HepG2 (cell line): ENCODE data around the gene PPDPF. TPM values are rescaled to one million over a fixed set of nuclear protein-coding genes. Genes with fewer than 3 reads are reported as not detected.

ENCODE experiments used
- ATAC-seq: fragments of 200-7000 bp; cut with Tn5 transposase; 3 replicates; pipeline ENCODE4 v1.9.1; 2020; ENCODE audit warnings: mild to moderate bottlenecking, moderate library complexity
- BruUV-seq: library from RNA; stranded (reverse); fragments of 400-500 nt; replicated peaks from 2 replicates; lab custom pipeline; 2021; lab: Mats Ljungman, UMichigan
- CTCF ChIA-PET: fragments of 300-600 bp; formaldehyde crosslinking; extraction: SDS; loops from one replicate; lab custom pipeline; 2021; ENCODE audit warnings: low total read pairs, inconsistent platforms, low intra/inter-chr PET ratio; lab: Yijun Ruan, JAX
- POLR2A ChIA-PET: fragments of 350-600 bp; sonication (Branson Sonifier 250); formaldehyde crosslinking; loops from one replicate; lab custom pipeline; 2020; ENCODE audit warnings: antibody characterized with exemption, inconsistent platforms; lab: Yijun Ruan, JAX
- DNase-seq: peaks from one replicate; pipeline ENCODE4 v3.0.0-alpha.2; 2015; ENCODE audit warnings: low spot score
- FAIRE-seq: peaks from 3 replicates; lab custom pipeline; 2011; peaks lifted over from hg19 to GRCh38; lab: Jason Lieb, UNC
- H2AFZ ChIP-seq: one replicate; pipeline ENCODE4 v1.6.1; 2011; ENCODE audit warnings: low read length, inconsistent platforms
- H3K27ac ChIP-seq: fragments of 300-600 bp; 3 replicates; pipeline ENCODE4 v1.8.0; 2011; ENCODE audit warnings: mixed run types, mild to moderate bottlenecking, mixed read lengths, low read length, inconsistent platforms; ENCODE audit not compliant: insufficient read depth; ENCODE audit errors: extremely low read length
- H3K27me3 ChIP-seq, 2 experiments: fragments of 200-600 bp in 1 of 2; 2 replicates in 1 of 2; 3 replicates in 1 of 2; pipeline versions ENCODE4 v1.6.0 to v1.8.0; 2011; ENCODE audit warnings: low read length in 2 of 2, mild to moderate bottlenecking in 2 of 2, moderate library complexity in 2 of 2, inconsistent platforms in 1 of 2; ENCODE audit not compliant: insufficient read depth in 2 of 2, control insufficient read depth in 1 of 2
- H3K36me3 ChIP-seq, 2 experiments: fragments of 200-600 bp in 1 of 2; replicated peaks in 1 of 2; 2 replicates in 1 of 2; 3 replicates in 1 of 2; pipeline versions ENCODE4 v1.5.1 to v1.8.0; 2011; ENCODE audit warnings: low read length in 2 of 2, inconsistent platforms in 1 of 2; ENCODE audit not compliant: insufficient read depth in 2 of 2, control insufficient read depth in 1 of 2
- H3K4me1 ChIP-seq: 2 replicates; pipeline ENCODE4 v1.5.1; 2012; ENCODE audit warnings: low read length, inconsistent platforms; ENCODE audit not compliant: insufficient read depth
- H3K4me2 ChIP-seq: 2 replicates; pipeline ENCODE4 v1.6.0; 2011; ENCODE audit warnings: low read depth, low read length, inconsistent platforms
- H3K4me3 ChIP-seq, 3 experiments: fragments of 200-600 bp in 1 of 3; sonication (generic), shearing (Covaris generic) in 1 of 3; replicated peaks in 1 of 3; 2 replicates each; pipeline ENCODE4 v1.5.1; 2011 to 2016; ENCODE audit warnings: low read length in 3 of 3, inconsistent platforms in 2 of 3, low read depth in 2 of 3, mild to moderate bottlenecking in 2 of 3, control low read depth in 1 of 3, mixed read lengths in 1 of 3; ENCODE audit not compliant: insufficient read depth in 1 of 3
- H3K79me2 ChIP-seq: one replicate; pipeline ENCODE4 v1.6.1; 2011; ENCODE audit warnings: low read length, inconsistent platforms; ENCODE audit not compliant: insufficient read depth
- H3K9ac ChIP-seq: 2 replicates; pipeline ENCODE4 v1.6.0; 2011; ENCODE audit warnings: mild to moderate bottlenecking, low read depth, low read length, inconsistent platforms; ENCODE audit not compliant: insufficient read depth
- H3K9me3 ChIP-seq: 2 replicates; pipeline ENCODE4 v1.5.1; 2012; ENCODE audit warnings: mild to moderate bottlenecking, low read length
- H4K20me1 ChIP-seq: 2 replicates; pipeline ENCODE4 v1.6.0; 2011; ENCODE audit warnings: inconsistent platforms, mild to moderate bottlenecking, low read length, moderate library complexity; ENCODE audit not compliant: insufficient read depth
- EZH2 ChIP-seq: conservative IDR thresholded peaks from 2 replicates; pipeline ENCODE4 v1.6.1; 2012; ENCODE audit warnings: mild to moderate bottlenecking, low read depth, low read length, moderate library complexity
- HNRNPK ChIP-seq: fragments of 200-400 bp; formaldehyde crosslinking; IDR thresholded peaks from 2 replicates; pipeline ENCODE4 v1.6.1; 2018; ENCODE audit warnings: low read length, low read depth, moderate library complexity, mild to moderate bottlenecking; ENCODE audit not compliant: poor library complexity, severe bottlenecking
- NFIB ChIP-seq: sonication (generic); formaldehyde crosslinking; IDR thresholded peaks from 2 replicates; pipeline ENCODE4 v1.9.0; 2021; ENCODE audit warnings: missing genetic modification reagents, mild to moderate bottlenecking, borderline replicate concordance
- ZNF768 ChIP-seq: sonication (generic); formaldehyde crosslinking; IDR thresholded peaks from 2 replicates; pipeline ENCODE4 v1.4.0; 2020; ENCODE audit warnings: missing genetic modification reagents
- ZNF773 ChIP-seq: sonication (generic); formaldehyde crosslinking; IDR thresholded peaks from 2 replicates; pipeline ENCODE4 v1.4.0; 2020; ENCODE audit warnings: missing genetic modification reagents, borderline replicate concordance
- WGBS: methylation state at CpG from one replicate; pipeline ENCODE4 v1.1.6; 2017; ENCODE audit warnings: low lambda C conversion rate; 5-methylcytosine and 5-hydroxymethylcytosine counted together
- in situ Hi-C: cut with HindIII; loops from 2 replicates; pipeline ENCODE4 v1.10.0; 2017; ENCODE audit warnings: low pct_unique_long_range_greater_than_20kb; ENCODE audit not compliant: extremely low pct_ligation_motif_present
- intact Hi-C: fragments of 100-400 bp; cut with micrococcal nuclease; formaldehyde crosslinking; loops from one replicate; pipeline ENCODE4 v1.10.0; 2022; ENCODE audit not compliant: unreplicated experiment
- polyA plus RNA-seq, 8 experiments: library from polyadenylated mRNA; depleted of rRNA in 3 of 8; stranded (reverse) in 7 of 8; unstranded in 1 of 8; fragments of >200 nt; fragmentation: Illumina TruSeq in 4 of 8; extraction: Trizol in 4 of 8; gene quantifications; 2 replicates each; pipeline versions ENCODE4 v1.2.1 to v1.2.3, GENCODE V29; 2011 to 2016; ENCODE audit warnings: low read depth in 4 of 8, missing spikeins in 1 of 8, mixed read lengths in 1 of 8; ENCODE audit not compliant: insufficient read depth in 1 of 8
- total RNA-seq, 5 experiments: library from RNA; depleted of rRNA; stranded (reverse); fragments of >200 nt; fragmentation: Illumina TruSeq; extraction: Trizol; gene quantifications; 2 replicates each; pipeline ENCODE4 v1.2.3, GENCODE V29; 2016; ENCODE audit warnings: low read depth in 1 of 5
- TF ChIP-seq, protein P1 (sequence below): sonication (generic); formaldehyde crosslinking; IDR thresholded peaks from 2 replicates; pipeline ENCODE4 v1.5.1; 2020; ENCODE audit warnings: mild to moderate bottlenecking, missing genetic modification reagents, moderate library complexity

The PPDPF gene
- total and polyA plus RNA-seq, 2 of the 13 experiments (the other 11 are each of a cell fraction or from before 2014, with no cell fraction given), result 1.8 to 7.0 TPM

DNA sequence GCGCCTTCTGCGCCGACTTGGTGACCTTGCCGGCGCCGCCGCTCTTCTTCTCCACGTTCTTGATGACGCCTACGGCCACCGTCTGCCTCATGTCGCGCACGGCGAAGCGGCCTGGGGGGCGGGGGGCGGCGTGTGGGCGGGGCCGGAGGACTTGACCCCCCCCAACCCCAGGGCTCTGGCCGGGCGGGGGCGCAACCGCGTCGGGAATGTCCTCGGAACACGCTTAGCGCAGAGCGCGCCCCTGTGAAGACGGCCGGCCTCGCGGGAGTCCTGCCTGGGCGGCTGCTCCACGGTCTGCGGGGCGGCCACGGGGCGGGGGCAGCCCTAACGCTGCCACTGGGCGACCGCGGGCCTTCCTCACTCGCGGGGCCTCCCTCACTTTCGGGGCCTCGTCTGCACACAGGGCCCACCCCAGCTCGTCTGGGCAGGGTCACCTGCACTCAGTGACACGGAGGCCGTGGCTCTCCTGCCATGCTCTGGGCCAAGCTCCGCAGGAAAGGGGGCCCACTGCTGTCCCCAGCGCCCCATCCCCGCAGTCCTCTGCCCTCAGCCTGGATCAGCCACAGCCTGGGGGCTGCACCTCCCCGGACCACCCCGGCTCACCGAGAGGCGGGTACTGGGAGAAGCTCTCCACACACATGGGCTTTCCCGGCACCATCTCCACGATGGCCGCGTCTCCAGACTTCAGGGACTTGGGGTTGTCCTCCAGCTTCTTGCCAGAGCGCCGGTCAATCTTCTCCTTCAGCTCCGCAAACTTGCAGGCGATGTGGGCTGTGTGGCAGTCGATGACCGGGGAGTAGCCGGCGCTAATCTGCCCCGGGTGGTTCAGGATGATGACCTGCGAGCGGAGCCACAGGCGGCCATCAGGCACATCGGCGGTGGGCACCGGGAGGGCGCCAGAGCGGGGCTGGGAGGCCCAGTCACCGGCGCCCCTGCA, 32.0 kb upstream of the PPDPF start:
- DNase-seq, result no peak
- no peak overlapping the region for H3K9ac ChIP-seq
- H4K20me1 ChIP-seq, result no peaks in the 10 kb centered on the region; the same call in 1 of the 2 replicates
- peaks cover 15 to 54% of the 10 kb centered on the region in 2 experiments for H3K27me3 ChIP-seq
- WGBS, result 8% methylated on average over 62 of the region's 83 CpGs
- BruUV-seq, result no TSS peak
- no peak; the same call in 2 of the 3 replicates for ATAC-seq
- no peak for FAIRE-seq
- no peaks in the 10 kb centered on the region for H3K36me3 ChIP-seq
- no peaks in the 10 kb centered on the region for H3K79me2 ChIP-seq
- H3K4me2 ChIP-seq, result no peak overlapping the region
- TF ChIP-seq, protein P1, sequence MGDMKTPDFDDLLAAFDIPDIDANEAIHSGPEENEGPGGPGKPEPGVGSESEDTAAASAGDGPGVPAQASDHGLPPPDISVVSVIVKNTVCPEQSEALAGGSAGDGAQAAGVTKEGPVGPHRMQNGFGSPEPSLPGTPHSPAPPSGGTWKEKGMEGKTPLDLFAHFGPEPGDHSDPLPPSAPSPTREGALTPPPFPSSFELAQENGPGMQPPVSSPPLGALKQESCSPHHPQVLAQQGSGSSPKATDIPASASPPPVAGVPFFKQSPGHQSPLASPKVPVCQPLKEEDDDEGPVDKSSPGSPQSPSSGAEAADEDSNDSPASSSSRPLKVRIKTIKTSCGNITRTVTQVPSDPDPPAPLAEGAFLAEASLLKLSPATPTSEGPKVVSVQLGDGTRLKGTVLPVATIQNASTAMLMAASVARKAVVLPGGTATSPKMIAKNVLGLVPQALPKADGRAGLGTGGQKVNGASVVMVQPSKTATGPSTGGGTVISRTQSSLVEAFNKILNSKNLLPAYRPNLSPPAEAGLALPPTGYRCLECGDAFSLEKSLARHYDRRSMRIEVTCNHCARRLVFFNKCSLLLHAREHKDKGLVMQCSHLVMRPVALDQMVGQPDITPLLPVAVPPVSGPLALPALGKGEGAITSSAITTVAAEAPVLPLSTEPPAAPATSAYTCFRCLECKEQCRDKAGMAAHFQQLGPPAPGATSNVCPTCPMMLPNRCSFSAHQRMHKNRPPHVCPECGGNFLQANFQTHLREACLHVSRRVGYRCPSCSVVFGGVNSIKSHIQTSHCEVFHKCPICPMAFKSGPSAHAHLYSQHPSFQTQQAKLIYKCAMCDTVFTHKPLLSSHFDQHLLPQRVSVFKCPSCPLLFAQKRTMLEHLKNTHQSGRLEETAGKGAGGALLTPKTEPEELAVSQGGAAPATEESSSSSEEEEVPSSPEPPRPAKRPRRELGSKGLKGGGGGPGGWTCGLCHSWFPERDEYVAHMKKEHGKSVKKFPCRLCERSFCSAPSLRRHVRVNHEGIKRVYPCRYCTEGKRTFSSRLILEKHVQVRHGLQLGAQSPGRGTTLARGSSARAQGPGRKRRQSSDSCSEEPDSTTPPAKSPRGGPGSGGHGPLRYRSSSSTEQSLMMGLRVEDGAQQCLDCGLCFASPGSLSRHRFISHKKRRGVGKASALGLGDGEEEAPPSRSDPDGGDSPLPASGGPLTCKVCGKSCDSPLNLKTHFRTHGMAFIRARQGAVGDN (CRISPR knock-in tag), result peak; percentile 10; the same call in 1 of the 2 replicates
- TF ChIP-seq ZNF768 (CRISPR knock-in tag), result peak; percentile 28; the same call in 1 of the 2 replicates
- TF ChIP-seq ZNF773 (CRISPR knock-in tag), result no peak
- 0 out of 2 replicates have a peak, but pooled peaks have one; percentile 51 for TF ChIP-seq NFIB (CRISPR knock-in tag)
- no peak for TF ChIP-seq HNRNPK
- TF ChIP-seq EZH2, result peak; percentile 34; the same call in 1 of the 2 replicates
- H3K9me3 ChIP-seq, result no peaks in the 10 kb centered on the region
- POLR2A ChIA-PET, result no interaction called here
- CTCF ChIA-PET, result no interaction called here
- in situ Hi-C loops, result no loop called here
- intact Hi-C loops, result no loop called here
- peaks cover 9% of the 10 kb centered on the region for H3K4me1 ChIP-seq
- H3K27ac ChIP-seq, result no peak overlapping the region
- no peak overlapping the region for H3K4me3 ChIP-seq
- H2AFZ ChIP-seq, result no peak overlapping the region
